Epidermal melanocyte (primary cell): ENCODE data around the gene GDPD1.
"Not testable (repeated sequence)": the region's sequence is repeated elsewhere in the genome, so short reads cannot be mapped to it uniquely, and the experiment has no call there.

Experiments
- DNase-seq: peaks from one replicate; pipeline ENCODE4 v3.0.0; 2011; ENCODE audit warnings: low spot score; ENCODE audit not compliant: insufficient read length

GDPD1 gene

GRCh38 chr17:59244081-59244480 lies 23.8 kb downstream of the GDPD1 start:
- no peak for DNase-seq

GRCh38 chr17:59254742-59255141 lies 34.4 kb downstream of the GDPD1 start:
- DNase-seq, result no peak

- no peak for DNase-seq
Observed at GRCh38 chr17:59257101-59257500, 36.8 kb downstream of the GDPD1 start.

GRCh38 chr17:59260722-59261121 lies 40.4 kb downstream of the GDPD1 start:
- no peak for DNase-seq

- no peak for DNase-seq
Observed at GRCh38 chr17:59266745-59267144, 46.4 kb downstream of the GDPD1 start.

GRCh38 chr17:59267776-59268175 lies 47.5 kb downstream of the GDPD1 start:
- no peak for DNase-seq

- DNase-seq, result no peak
Observed at GRCh38 chr17:59275618-59276017, 55.3 kb downstream of the GDPD1 start.

- no peak for DNase-seq
Observed at GRCh38 chr17:59277031-59277430, 56.7 kb downstream of the GDPD1 start.

GRCh38 chr17:59278406-59278805 lies 58.1 kb downstream of the GDPD1 start:
- no peak for DNase-seq

- no peak for DNase-seq
Observed at GRCh38 chr17:59284317-59284716, 64.0 kb downstream of the GDPD1 start.

- DNase-seq, result no peak
Observed at GRCh38 chr17:59287452-59287851, 67.1 kb downstream of the GDPD1 start.

GRCh38 chr17:59287891-59288290 lies 67.6 kb downstream of the GDPD1 start:
- DNase-seq, result no peak

GRCh38 chr17:59289981-59290301 lies 69.6 kb downstream of the GDPD1 start:
- DNase-seq, result no peak

- DNase-seq, result not testable (repeated sequence)
Observed at GRCh38 chr17:59290302-59290998, 70.1 kb downstream of the GDPD1 start.

- DNase-seq, result no peak
Observed at GRCh38 chr17:59292174-59292523, 71.8 kb downstream of the GDPD1 start.

GRCh38 chr17:59296190-59296589 lies 75.9 kb downstream of the GDPD1 start:
- no peak for DNase-seq

GRCh38 chr17:59298521-59298920 lies 78.2 kb downstream of the GDPD1 start:
- no peak for DNase-seq

- no peak for DNase-seq
Observed at GRCh38 chr17:59299400-59300092, 79.2 kb downstream of the GDPD1 start.

- DNase-seq, result no peak
Observed at GRCh38 chr17:59300941-59301340, 80.6 kb downstream of the GDPD1 start.

- DNase-seq, result no peak
Observed at GRCh38 chr17:59304811-59305210, 84.5 kb downstream of the GDPD1 start.

GRCh38 chr17:59310263-59310920 lies 90.1 kb downstream of the GDPD1 start:
- DNase-seq, result no peak

- peak; percentile 53 for DNase-seq
Observed at GRCh38 chr17:59311051-59311468, 90.7 kb downstream of the GDPD1 start.

GRCh38 chr17:59311521-59311920 lies 91.2 kb downstream of the GDPD1 start:
- not testable (repeated sequence) for DNase-seq
